Left kidney (tissue), 8 donors: Measurements from ENCODE around the gene ZNF277. TPM values are rescaled to one million over a fixed set of nuclear protein-coding genes. Genes with fewer than 3 reads are reported as not detected.

Experiments used
- DNase-seq: peaks from one replicate; pipeline ENCODE4 v3.0.0-alpha.2; 2013
- long read RNA-seq, 8 donors: transcript quantifications; one replicate each; lab custom pipeline, GENCODE V29; 2026
- polyA plus RNA-seq: library from polyadenylated mRNA; unstranded; fragments of 120-200 nt; gene quantifications from one replicate; pipeline ENCODE4 v1.2.1, GENCODE V29; 2013; ENCODE audit not compliant: insufficient read length

The ZNF277 gene
- polyA plus RNA-seq = 42.6 TPM
- long read RNA-seq, donor 1, transcript ZNF277-201 (12 exons, 1,849 nt) = major isoform, 6 of 7 reads
- long read RNA-seq, donor 1, partial matches to known transcripts = 0 of 7 reads
- long read RNA-seq, donor 1, other reads (novel, unspliced or antisense) = 0 of 7 reads
- long read RNA-seq, donor 2, transcript ZNF277-201 (12 exons, 1,849 nt) = major isoform, 8 of 18 reads
- long read RNA-seq, donor 2, partial matches to known transcripts = 9 of 18 reads
- long read RNA-seq, donor 2, other reads (novel, unspliced or antisense) = 0 of 18 reads
- long read RNA-seq, donor 3, transcript ZNF277-201 (12 exons, 1,849 nt) = major isoform, 11 of 25 reads
- long read RNA-seq, donor 3, partial matches to known transcripts = 13 of 25 reads
- long read RNA-seq, donor 3, other reads (novel, unspliced or antisense) = 0 of 25 reads
- long read RNA-seq, donor 4, partial matches to known transcripts = 0 of 1 reads
- long read RNA-seq, donor 4, other reads (novel, unspliced or antisense) = 0 of 1 reads
- long read RNA-seq, donor 5, transcript ZNF277-201 (12 exons, 1,849 nt) = major isoform, 11 of 24 reads
- long read RNA-seq, donor 5, partial matches to known transcripts = 12 of 24 reads
- long read RNA-seq, donor 5, other reads (novel, unspliced or antisense) = 0 of 24 reads
- long read RNA-seq, donor 6, transcript ZNF277-201 (12 exons, 1,849 nt) = major isoform, 10 of 20 reads
- long read RNA-seq, donor 6, partial matches to known transcripts = 9 of 20 reads
- long read RNA-seq, donor 6, other reads (novel, unspliced or antisense) = 0 of 20 reads
- long read RNA-seq, donor 7, transcript ZNF277-201 (12 exons, 1,849 nt) = major isoform, 12 of 21 reads
- long read RNA-seq, donor 7, partial matches to known transcripts = 8 of 21 reads
- long read RNA-seq, donor 7, other reads (novel, unspliced or antisense) = 0 of 21 reads
- long read RNA-seq, donor 8, transcript ZNF277-201 (12 exons, 1,849 nt) = major isoform, 7 of 7 reads
- long read RNA-seq, donor 8, partial matches to known transcripts = 0 of 7 reads
- long read RNA-seq, donor 8, other reads (novel, unspliced or antisense) = 0 of 7 reads

DNA sequence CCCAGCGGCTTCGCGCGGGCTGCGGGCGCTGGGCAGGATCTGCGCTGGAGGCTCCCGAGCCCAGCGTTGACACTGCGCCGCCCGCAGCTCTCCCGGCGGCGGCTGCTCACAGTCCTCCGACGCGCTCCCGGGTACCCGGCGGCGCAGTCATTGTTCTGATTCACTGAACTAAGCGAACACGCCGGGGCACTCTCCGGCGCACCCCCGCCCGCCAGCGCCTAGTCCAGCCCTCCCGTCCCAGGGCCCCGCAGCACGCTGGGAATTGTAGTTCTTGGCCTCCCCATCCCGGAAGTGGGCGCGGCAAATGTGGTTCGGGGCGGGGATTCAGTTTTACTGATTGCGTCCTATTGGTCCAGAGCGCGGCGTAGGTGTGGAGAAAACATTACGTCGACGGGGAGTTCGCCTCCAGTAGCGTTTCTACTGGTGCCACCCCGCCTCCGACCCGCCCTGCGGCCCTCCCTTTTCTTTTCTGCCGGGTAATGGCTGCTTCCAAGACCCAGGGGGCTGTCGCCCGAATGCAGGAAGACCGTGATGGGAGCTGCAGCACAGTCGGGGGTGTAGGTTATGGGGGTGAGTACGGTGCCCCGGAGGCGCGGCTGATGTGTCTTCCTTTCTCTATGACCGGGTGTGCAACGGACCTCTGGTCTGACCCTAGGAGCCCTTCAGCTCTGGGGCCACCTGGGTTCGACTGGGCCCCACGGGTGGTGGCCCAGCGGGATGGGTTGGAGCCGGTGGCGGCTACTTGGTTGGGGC is at the start of gene ZNF277, which contains the start of gene DOCK4:
Gene ZNF277 (plus strand): TSS at position 458 of the 753 bp plus-strand sequence. CDS start 22 bp downstream, at position 480.
Gene DOCK4 (minus strand): TSS at position 162 of the 753 bp plus-strand sequence. CDS start 261 bp downstream, outside the sequence.
- peak; percentile 100 for DNase-seq

- DNase-seq = no peak
Observed at GRCh38 chr7:112157072-112157471, 49.4 kb upstream of the ZNF277 start.

DNA sequence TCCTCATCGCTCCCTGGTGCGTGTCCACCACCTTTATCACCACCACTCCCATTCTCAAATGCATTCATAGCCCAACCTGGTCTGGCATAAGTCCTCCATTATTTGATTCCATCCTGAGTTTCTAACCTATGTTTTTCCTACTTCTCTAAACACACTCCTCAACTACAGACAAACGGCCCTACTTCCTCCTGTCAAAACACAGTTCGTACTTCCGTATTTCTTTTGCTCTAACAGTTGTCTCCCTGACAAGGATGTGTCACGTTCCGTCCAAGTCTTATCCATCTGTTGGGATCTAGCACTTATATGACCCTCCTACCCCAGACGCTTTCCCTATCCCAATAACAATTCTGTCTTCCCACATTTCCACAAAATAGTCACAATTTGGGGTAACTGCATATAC is 47.1 kb upstream of the ZNF277 start:
- DNase-seq = no peak

GRCh38 chr7:112160130-112160770 is 46.2 kb upstream of the ZNF277 start:
- no peak for DNase-seq

- no peak for DNase-seq
Observed at GRCh38 chr7:112160771-112161150, 45.7 kb upstream of the ZNF277 start.

GRCh38 chr7:112161253-112162141 is 45.0 kb upstream of the ZNF277 start:
- DNase-seq = no peak

- peak; percentile 69 for DNase-seq
Observed at GRCh38 chr7:112162142-112162766, 44.2 kb upstream of the ZNF277 start.

DNA sequence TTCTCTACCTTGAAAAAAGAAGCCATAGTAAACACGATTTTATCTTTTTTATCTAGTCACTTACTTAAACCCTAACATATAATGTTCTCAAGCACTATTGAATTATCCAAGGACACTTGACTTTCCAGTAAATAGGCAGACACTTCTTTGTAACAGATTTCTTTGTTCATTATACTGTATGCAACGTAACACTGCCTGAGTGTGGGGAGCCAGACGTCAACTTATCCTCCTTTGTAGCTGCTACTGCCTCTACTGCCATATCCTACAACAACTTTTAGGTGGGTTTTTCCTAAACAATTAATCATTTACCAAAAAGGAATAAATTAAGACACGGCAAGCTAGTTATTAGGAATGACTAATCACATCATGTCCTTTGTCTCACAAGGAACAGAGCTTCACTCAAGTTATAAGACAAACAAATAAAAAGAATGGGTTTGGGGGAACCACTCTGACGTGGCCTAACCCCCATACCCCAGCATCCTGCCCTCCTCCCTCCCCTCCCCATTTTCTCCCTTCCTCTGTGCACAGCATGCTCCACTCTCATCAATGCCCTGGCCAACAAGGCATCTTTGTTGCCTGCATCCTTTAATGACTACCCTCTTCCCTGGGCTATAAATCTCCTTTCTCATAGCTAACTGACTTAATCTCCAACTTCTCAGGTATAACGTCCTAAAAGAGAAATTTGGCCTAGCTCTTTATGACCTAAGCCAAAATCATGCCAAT is 43.5 kb upstream of the ZNF277 start:
- no peak for DNase-seq

DNA sequence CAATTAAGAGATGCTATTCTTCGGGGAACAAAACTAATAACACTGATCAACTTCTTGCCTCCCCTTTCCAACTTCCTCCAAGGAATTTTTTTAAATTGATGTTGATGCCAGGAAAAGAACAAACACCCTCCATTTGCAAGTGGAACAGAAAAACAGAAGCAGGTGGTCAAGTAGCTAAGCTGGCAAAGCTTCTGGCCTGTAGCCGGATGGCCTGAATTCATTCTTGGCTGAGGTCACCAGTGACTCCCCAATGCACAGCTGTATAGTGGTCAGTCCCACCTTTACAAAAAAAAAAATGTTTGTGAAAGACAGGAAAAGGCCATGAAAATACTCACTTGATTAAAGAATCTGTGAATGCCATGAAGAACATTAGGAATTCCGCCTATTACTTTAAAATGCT is 39.3 kb upstream of the ZNF277 start:
- no peak for DNase-seq

GRCh38 chr7:112168915-112169314 is 37.6 kb upstream of the ZNF277 start:
- no peak for DNase-seq

GRCh38 chr7:112171673-112172072 is 34.8 kb upstream of the ZNF277 start:
- no peak for DNase-seq

- DNase-seq = no peak
Observed at GRCh38 chr7:112172870-112173567, 33.5 kb upstream of the ZNF277 start.

GRCh38 chr7:112173568-112173905 is 33.0 kb upstream of the ZNF277 start:
- no peak for DNase-seq

GRCh38 chr7:112174192-112174591 is 32.3 kb upstream of the ZNF277 start:
- DNase-seq = no peak

DNA sequence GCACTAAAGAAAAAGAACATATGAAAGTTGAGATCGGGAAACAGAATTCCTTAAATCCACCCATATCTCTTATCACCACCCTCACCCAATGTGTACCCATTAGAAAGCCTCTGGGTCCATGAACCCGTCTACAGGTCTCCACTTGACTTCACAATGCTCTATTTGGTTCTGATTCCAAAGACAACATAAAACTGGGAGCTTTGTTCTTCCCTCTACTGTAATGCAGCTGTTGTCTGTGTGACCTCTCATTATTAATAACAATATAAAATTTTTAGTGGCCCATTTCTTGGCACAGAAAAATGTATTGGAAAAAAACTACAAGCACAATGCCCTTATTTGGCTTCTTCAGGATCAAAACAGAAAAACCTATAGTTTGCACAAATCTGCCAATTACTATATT is 30.3 kb upstream of the ZNF277 start:
- DNase-seq = no peak

DNA sequence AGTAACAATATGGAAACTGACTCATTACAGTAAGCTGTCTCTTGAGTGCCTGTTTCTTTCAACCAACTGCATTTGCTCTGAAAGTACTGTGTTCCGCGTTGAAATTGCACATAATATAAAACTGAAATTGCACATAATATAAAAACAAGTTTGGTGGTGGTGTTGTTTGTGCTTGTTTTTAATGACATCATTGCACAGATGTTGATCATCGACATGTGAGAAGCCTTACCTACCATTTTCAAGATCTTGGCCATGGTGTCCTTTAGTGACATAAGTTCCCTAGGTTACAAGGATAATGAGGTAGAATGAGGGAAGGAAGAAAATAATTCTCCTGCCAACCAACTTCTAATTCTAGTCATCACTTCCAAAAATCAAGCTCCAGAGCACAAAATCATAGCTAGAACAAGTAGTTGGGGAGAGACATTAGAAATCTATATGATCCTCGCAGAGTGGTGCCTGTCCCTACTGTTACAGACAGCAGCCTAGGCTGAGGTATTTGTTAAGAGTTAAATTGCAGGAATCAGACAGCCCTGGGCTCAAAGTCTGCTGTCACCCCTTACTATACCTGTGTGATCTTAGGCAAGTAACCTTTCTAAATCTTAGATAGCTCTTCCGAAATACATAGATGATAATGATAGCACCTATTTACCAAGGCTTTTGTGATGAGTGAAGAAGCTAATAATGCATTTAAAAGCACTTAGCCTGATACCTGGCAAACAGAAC is 29.6 kb upstream of the ZNF277 start:
- no peak for DNase-seq

GRCh38 chr7:112180223-112180622 is 26.3 kb upstream of the ZNF277 start:
- no peak for DNase-seq

- DNase-seq = peak; percentile 36
Observed at GRCh38 chr7:112182749-112183148, 23.7 kb upstream of the ZNF277 start.
